ENCODE data around the gene POU2AF1. TPM values are rescaled to one million over a fixed set of nuclear protein-coding genes. Genes with fewer than 3 reads are reported as not detected.

Gene POU2AF1
- total and polyA plus RNA-seq, 2 of the 13 experiments (the other 11 are each of a cell fraction or from before 2014, with no cell fraction given): 1.9 to 3.6 TPM

- TF ChIP-seq PHB2 (IDR thresholded peaks at IDR 0.05; ENCODE audit: partially characterized antibody): no peak
- 0 out of 2 replicates have a peak, but pooled peaks have one; percentile 47 for TF ChIP-seq SSRP1 (CRISPR knock-in tag; IDR thresholded peaks at IDR 0.05)
- TF ChIP-seq DRAP1 (CRISPR knock-in tag; IDR thresholded peaks at IDR 0.05): peak; percentile 32; the same call in 1 of the 2 replicates
- TF ChIP-seq SRF (IDR thresholded peaks at IDR 0.05; ENCODE audit: low read depth, low read length): no peak
- no peak for TF ChIP-seq NFKB2 (CRISPR knock-in tag; IDR thresholded peaks at IDR 0.05; ENCODE audit: borderline replicate concordance)
- TF ChIP-seq ARNT (IDR thresholded peaks at IDR 0.05): no peak
- no peak for TF ChIP-seq ZBTB14 (CRISPR knock-in tag; IDR thresholded peaks at IDR 0.05)
- TF ChIP-seq ZFP36L1 (CRISPR knock-in tag; IDR thresholded peaks at IDR 0.05): no peak
- TF ChIP-seq ZNF616 (CRISPR knock-in tag; IDR thresholded peaks at IDR 0.05; ENCODE audit: low read depth): no peak
- TF ChIP-seq KMT2B (CRISPR knock-in tag; IDR thresholded peaks at IDR 0.05): no peak
- no peak for TF ChIP-seq XBP1 (CRISPR knock-in tag; IDR thresholded peaks at IDR 0.05)
- no peak for TF ChIP-seq DMAP1 (CRISPR knock-in tag; IDR thresholded peaks at IDR 0.05)
- peak; percentile 14; the same call in 1 of the 2 replicates for TF ChIP-seq HIC2 (CRISPR knock-in tag; IDR thresholded peaks at IDR 0.05; ENCODE audit: low read depth)
- TF ChIP-seq ATM (IDR thresholded peaks at IDR 0.05; ENCODE audit: borderline replicate concordance): no peak
- no peak for TF ChIP-seq SKIL (CRISPR knock-in tag; IDR thresholded peaks at IDR 0.05; ENCODE audit: borderline replicate concordance)
- no peak for TF ChIP-seq ZNF775 (CRISPR knock-in tag; IDR thresholded peaks at IDR 0.05; ENCODE audit: borderline replicate concordance)
- peak; percentile 76 for TF ChIP-seq HOXA3 (CRISPR knock-in tag; IDR thresholded peaks at IDR 0.05)
- no peak for TF ChIP-seq WIZ (CRISPR knock-in tag; IDR thresholded peaks at IDR 0.05)
- TF ChIP-seq ZNF770 (CRISPR knock-in tag; IDR thresholded peaks at IDR 0.05): peak; percentile 89
- no peak for TF ChIP-seq TSC22D2 (CRISPR knock-in tag; IDR thresholded peaks at IDR 0.05; ENCODE audit: borderline replicate concordance)
- TF ChIP-seq PAX8 (CRISPR knock-in tag; IDR thresholded peaks at IDR 0.05; ENCODE audit: borderline replicate concordance): no peak
- no peak for TF ChIP-seq ZNF850 (CRISPR knock-in tag; conservative IDR thresholded peaks at IDR 0.05)
- no peak for TF ChIP-seq CEBPG (CRISPR knock-in tag; IDR thresholded peaks at IDR 0.05)
- TF ChIP-seq MYNN (CRISPR knock-in tag; IDR thresholded peaks at IDR 0.05; ENCODE audit: low read depth): no peak
Measured at GRCh38 chr11:111320728-111321568, 58.1 kb downstream of the POU2AF1 start (continued).
